SW480 (cell line): ENCODE data around the gene WFIKKN1.

Experiments
- DNase-seq: peaks from one replicate; pipeline ENCODE4 v3.0.0-alpha.2; 2016; ENCODE audit warnings: low spot score

Gene WFIKKN1

GRCh38 chr16:624526-625070 is 6.2 kb upstream of the WFIKKN1 start:
- DNase-seq: no peak

- no peak for DNase-seq
These were observed 5.4 kb upstream of the WFIKKN1 start for GRCh38 chr16:625117-625976.

GRCh38 chr16:625977-626765 is 4.6 kb upstream of the WFIKKN1 start:
- DNase-seq: no peak

- no peak for DNase-seq
These were observed 3.9 kb upstream of the WFIKKN1 start for GRCh38 chr16:626787-627453.

GRCh38 chr16:627454-628239 is 3.1 kb upstream of the WFIKKN1 start:
- DNase-seq: no peak

GRCh38 chr16:628321-629061 is 2.3 kb upstream of the WFIKKN1 start:
- no peak for DNase-seq

GRCh38 chr16:629185-629832 is 1.5 kb upstream of the WFIKKN1 start:
- no peak for DNase-seq

GRCh38 chr16:629833-630248 is 944 bp upstream of the WFIKKN1 start:
- DNase-seq: no peak

GRCh38 chr16:630249-630814 is 453 bp upstream of the WFIKKN1 start:
- no peak for DNase-seq

GRCh38 chr16:631808-632358 is 1.1 kb downstream of the WFIKKN1 start:
- no peak for DNase-seq

- no peak for DNase-seq
These were observed 1.9 kb downstream of the WFIKKN1 start for GRCh38 chr16:632486-633335.

- no peak for DNase-seq
These were observed 2.7 kb downstream of the WFIKKN1 start for GRCh38 chr16:633336-634050.

GRCh38 chr16:634051-634670 is 3.4 kb downstream of the WFIKKN1 start:
- no peak for DNase-seq

- no peak for DNase-seq
These were observed 4.2 kb downstream of the WFIKKN1 start for GRCh38 chr16:634996-635395.

GRCh38 chr16:635573-636205 is 4.9 kb downstream of the WFIKKN1 start:
- no peak for DNase-seq

GRCh38 chr16:636206-637080 is 5.7 kb downstream of the WFIKKN1 start, which contains the start of gene METTL26:
Gene METTL26 (minus strand): TSS chr16:636305. CDS start chr16:636290, 15 bp downstream.
- peak; percentile 95 for DNase-seq
